ENCODE measurements around the gene STAG1.
"Not testable (repeated sequence)": the region's sequence is repeated elsewhere in the genome, so short reads cannot be mapped to it uniquely, and the experiment has no call there.

The STAG1 gene

GRCh38 chr3:136576279-136577009 is 175.7 kb downstream of the STAG1 start:
- no peak for DNase-seq

DNA sequence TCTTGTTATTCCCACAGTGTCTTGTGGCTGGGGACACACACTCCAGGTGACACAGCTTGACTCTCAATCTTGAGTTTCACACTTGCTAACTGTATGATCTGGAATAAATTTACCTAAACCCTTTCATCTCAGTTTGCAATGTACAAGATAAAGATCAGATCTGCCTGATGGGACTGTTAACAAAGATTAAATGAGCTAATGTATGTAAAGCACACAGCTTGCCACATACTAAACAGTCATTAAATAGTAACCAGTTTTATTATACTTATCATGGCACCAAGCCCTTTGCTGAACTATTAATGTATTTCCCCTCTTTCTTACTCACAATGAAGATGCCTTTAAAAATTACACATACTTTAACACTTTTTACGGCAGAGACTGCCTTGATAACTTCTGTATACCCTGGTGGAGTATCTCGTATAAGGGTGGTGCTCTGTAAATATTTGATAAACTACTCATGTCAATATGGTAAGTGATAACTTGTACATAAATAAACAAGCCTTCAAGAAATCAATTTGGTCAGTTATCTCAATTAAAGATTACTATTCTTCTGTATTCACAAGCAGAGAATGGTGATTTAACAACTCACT is 184.5 kb downstream of the STAG1 start:
- DNase-seq: no peak

DNA sequence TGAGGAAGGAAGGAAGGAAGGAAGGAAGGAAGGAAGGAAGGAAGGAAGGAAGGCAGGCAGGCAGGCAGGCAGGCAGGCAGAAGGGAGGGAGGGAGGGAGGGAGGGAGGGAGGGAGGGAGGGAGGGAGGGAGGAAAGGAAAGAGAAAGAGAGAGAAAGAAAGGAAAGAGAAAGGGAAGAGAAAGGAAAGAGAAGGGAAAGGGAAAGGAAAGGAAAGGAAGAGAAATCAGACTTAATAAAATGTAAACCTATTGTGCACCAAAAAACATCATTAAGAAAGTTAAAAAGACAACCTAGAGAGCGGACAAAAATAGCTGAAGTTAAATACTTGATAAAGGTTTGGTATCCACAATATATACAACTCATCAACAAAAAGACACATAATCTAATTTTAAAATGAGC is 187.2 kb downstream of the STAG1 start:
- not testable (repeated sequence) for DNase-seq

DNA sequence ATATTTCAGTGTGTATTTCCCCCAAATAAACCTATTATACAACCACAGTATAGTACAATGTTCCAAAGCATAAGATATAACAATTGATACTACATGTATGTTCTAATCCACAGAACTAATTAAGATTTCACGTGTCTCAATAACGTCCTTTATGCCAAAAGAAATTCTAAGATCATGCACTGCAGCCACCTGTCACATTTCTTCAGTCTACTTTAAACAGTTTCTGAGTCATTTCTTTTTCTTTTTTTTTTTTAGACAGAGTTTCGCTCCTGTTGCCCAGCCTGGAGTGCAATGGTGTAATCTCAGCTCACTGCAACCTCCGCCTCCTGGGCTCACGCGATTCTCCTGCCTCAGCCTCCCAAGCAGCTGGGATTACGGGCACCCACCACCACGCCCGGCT is 190.2 kb downstream of the STAG1 start:
- no peak for DNase-seq

GRCh38 chr3:136559896-136560295 is 192.3 kb downstream of the STAG1 start:
- DNase-seq: no peak

GRCh38 chr3:136549461-136549860 is 202.7 kb downstream of the STAG1 start:
- DNase-seq: not testable (repeated sequence)

GRCh38 chr3:136547293-136547692 is 204.9 kb downstream of the STAG1 start:
- no peak for DNase-seq

GRCh38 chr3:136546720-136547119 is 205.5 kb downstream of the STAG1 start:
- no peak for DNase-seq

DNA sequence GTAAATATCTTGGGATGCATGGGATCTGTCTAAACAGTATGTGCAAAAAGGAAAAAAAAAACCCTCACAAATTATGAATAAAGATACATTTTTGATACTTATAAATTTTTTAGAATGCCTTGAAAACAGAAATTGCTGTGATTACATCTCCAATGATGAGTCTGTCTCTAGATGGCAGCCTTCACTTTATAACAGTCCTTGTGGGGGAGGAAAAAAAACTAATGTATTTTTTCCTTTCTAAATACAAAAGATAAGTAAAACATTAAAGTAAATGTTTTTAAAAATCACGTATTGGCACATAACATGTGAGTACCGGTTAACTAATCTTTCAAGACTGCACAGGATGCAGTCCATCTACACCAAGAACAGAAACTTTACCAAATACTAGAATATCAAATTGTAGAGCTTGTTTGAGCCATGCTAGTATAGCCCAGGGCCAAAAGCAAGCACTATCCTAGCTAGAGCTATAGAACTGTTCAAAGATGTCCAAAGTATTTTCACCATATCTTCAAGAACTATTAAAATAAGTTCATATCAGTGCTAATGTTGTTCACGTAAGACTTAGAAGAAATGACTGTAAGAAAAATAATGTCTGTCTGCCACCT is 206.4 kb downstream of the STAG1 start:
- no peak for DNase-seq

- no peak for DNase-seq
Measured at GRCh38 chr3:136544532-136544931, 207.6 kb downstream of the STAG1 start.

- no peak for DNase-seq
Measured at GRCh38 chr3:136543385-136543784, 208.8 kb downstream of the STAG1 start.

DNA sequence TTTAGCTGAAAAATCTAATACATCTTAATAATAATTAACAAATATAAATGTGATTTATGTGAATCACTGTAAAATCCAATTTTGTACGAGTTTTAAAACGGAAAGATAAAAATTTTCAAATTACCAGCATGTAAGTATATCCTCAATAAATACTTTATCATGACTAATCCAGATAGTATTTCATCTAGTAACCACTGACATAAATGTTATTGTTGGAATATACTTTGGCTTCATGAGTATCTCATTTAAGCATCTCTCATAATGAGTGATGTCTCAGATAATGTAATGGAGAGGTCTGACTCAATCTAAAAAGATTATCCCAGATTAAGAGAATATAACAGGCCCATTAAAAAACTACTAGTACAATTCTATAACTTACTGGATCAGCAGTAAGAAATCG is 216.3 kb downstream of the STAG1 start:
- no peak for DNase-seq

- no peak for DNase-seq
Measured at GRCh38 chr3:136532766-136533165, 219.4 kb downstream of the STAG1 start.

- DNase-seq: no peak
Measured at GRCh38 chr3:136518102-136518501, 234.1 kb downstream of the STAG1 start.

DNA sequence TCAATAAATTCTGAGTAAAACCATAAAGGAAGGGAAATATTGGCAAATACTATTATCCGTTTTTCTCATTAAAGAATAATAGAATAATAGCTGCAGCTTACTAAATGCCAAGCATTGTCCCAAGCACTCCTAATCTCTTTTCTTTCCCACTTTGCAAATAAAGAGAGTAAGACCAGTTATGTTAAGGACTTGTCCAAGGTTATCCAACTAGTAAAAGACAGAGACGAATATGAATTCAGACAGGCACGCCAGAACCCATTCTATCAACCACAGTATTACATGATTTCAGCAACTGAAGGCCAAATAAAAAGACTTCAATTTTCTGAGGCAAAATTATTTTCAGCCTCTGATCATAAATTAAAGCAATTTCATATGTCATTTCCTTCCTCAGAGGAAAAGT is 235.5 kb downstream of the STAG1 start:
- no peak for DNase-seq

DNA sequence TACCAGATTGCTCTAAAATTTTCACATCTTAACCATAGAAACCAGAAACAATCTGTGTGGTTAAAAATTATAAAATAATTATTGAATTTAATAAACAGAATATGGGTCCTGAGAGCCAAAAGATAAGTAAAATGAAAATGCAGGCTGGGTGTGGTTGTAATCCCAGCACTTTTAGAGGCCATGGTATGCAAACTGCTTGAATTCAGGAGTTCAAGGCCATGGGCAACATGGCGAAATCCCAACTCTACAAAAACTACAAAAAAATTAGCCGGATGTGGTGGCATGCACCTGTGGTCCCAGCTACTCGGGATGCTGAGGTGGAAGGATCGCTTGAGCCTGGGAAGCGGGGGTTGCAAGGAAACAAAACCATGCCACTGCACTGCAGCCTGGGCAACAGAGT is 236.1 kb downstream of the STAG1 start:
- no peak for DNase-seq

DNA sequence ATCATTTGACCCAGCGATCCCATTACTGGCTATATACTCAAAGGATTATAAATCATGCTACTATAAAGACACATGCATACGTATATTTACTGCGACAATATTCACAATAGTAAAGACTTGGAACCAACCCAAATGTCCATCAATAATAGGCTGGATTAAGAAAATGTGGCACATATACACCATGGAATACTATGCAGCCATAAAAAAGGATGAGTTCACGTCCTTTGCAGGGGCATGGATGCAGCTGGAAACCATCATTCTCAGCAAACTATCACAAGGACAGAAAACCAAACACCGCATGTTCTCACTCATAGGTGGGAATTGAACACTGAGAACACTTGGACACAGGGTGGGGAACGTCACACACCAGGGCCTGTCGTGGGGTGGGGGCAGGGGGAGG is 237.6 kb downstream of the STAG1 start:
- DNase-seq: not testable (repeated sequence)

GRCh38 chr3:136513367-136513766 is 238.8 kb downstream of the STAG1 start:
- DNase-seq: no peak

DNA sequence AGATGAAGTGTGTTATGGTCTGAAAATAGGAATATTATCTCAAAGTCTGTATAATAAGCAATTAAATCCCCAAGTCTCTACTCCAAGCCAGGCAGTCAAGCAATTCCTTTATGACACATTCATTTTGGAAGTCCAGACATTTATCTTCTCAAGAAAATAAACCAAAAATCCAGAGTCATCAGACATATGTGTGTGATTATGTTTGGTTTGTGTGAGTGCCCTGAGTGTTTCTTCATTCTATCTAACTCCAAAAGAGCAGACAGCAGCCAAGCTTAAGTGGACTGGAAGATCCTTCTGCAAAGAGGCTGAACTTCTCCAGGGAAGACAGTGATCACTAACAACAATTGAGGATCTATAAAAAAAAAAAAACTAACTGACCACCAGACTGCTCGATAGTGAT is 239.8 kb downstream of the STAG1 start:
- no peak for DNase-seq

GRCh38 chr3:136505676-136506075 is 246.5 kb downstream of the STAG1 start:
- no peak for DNase-seq

- DNase-seq: no peak
Measured at GRCh38 chr3:136503056-136503455, 249.1 kb downstream of the STAG1 start.

GRCh38 chr3:136498919-136499447 is 253.2 kb downstream of the STAG1 start:
- no peak for DNase-seq

GRCh38 chr3:136495213-136495612 is 257.0 kb downstream of the STAG1 start:
- no peak for DNase-seq
